Sigmoid colon (tissue), 4 donors: ENCODE data around the gene ALPG.
"Not testable (repeated sequence)": the region's sequence is repeated elsewhere in the genome, so short reads cannot be mapped to it uniquely, and the experiment has no call there.

Experiments used
- POLR2A ChIP-seq, 2 donors: fragments of 450-650 bp; IDR thresholded peaks; one replicate each; pipeline ENCODE4 v1.6.1; 2016; ENCODE audit warnings: antibody characterized with exemption in 2 of 2, mild to moderate bottlenecking in 2 of 2, moderate library complexity in 2 of 2
- POLR2AphosphoS5 ChIP-seq, 4 donors: sonication (generic); formaldehyde crosslinking; IDR thresholded peaks; one replicate each; pipeline ENCODE4 v1.6.1; 2017; ENCODE audit warnings: antibody characterized with exemption in 4 of 4
- TF ChIP-seq, protein P1 (sequence below), 4 experiments: fragments of 450-650 bp in 3 of 4; fragments of 200-600 bp in 1 of 4; IDR thresholded peaks; one replicate each; pipeline ENCODE4 v1.5.1; 2016 to 2019; ENCODE audit warnings: antibody characterized with exemption in 4 of 4, mild to moderate bottlenecking in 3 of 4, moderate library complexity in 2 of 4

DNA sequence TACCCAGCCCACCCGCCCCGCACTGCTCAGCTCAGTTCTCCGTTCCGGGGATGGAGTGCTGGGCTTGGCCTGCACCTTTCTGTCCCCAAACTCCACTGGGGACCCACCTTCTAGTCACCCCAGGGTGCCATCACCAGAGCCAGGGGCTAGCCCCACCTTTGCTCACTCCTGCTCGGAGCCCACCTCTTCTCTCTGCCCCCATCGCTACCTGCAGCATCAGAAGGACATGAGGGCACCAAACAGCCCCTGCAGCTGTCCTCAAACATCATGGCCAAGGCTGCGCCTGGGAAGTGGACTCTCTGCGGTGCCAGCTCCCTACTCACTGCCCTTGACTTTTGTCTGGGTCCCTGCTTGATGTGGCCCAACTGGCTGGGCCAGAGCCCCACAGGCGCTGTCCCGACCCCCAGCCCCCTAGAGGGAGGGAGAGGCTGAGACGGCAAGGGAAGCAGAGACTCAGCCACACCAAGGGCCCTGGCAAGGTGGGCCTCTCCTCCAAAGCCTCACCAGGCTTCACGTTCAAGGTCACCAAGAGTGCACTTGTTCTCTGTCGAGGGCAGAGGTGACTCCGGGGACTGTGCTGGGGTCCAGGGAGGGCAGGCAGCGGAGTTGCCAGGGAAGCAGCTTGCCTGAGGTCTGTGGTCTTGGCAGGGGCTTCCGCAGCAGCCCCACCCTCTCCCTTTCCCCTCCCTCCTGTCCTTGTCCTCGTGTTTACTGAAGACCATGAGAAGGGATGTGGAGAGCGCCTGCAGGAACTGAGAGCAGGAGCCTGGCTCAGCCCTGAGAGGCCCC is 41.6 kb upstream of the ALPG start:
- not testable (repeated sequence) for TF ChIP-seq POLR2A, POLR2AphosphoS5 (IDR thresholded peaks at IDR 0.05)
- TF ChIP-seq, protein P1, sequence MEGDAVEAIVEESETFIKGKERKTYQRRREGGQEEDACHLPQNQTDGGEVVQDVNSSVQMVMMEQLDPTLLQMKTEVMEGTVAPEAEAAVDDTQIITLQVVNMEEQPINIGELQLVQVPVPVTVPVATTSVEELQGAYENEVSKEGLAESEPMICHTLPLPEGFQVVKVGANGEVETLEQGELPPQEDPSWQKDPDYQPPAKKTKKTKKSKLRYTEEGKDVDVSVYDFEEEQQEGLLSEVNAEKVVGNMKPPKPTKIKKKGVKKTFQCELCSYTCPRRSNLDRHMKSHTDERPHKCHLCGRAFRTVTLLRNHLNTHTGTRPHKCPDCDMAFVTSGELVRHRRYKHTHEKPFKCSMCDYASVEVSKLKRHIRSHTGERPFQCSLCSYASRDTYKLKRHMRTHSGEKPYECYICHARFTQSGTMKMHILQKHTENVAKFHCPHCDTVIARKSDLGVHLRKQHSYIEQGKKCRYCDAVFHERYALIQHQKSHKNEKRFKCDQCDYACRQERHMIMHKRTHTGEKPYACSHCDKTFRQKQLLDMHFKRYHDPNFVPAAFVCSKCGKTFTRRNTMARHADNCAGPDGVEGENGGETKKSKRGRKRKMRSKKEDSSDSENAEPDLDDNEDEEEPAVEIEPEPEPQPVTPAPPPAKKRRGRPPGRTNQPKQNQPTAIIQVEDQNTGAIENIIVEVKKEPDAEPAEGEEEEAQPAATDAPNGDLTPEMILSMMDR (IDR thresholded peaks at IDR 0.05) = not testable (repeated sequence)
